ENCODE data around the gene DARS1.

Gene DARS1

DNA sequence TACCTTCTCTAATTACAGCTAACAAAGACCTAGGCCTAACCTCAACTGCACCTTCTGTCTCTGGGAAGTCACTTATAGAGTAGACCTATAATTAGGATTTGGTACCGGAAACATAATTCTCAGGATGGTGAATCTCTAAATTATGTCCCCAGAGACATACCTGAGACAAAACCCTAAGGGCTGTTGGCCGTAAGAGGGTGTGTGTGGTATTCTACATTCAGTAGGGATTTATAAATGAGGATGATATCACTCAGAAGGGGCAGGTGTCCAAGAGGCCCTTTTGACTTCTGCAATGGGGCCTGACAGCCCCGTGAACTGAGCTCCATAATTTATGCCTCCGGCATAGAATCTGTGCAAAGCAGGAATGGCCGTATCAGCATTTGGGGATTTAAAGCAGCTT is 13.5 kb upstream of the DARS1 start:
- Histone ChIP-seq H3K36me3 (ENCODE audit: control insufficient read depth in 2 of 2, insufficient read depth in 1 of 2, low read length in 2 of 2) (no peaks in the 10 kb centered on the region), H3K4me3 (ENCODE audit: low read depth, low read length) (no peak overlapping the region), H3K4me1 (ENCODE audit: control insufficient read depth, insufficient read depth, low read length) (no peaks in the 10 kb centered on the region), H3K27ac (ENCODE audit: extremely low read depth, low read depth, low read length) (no peak overlapping the region), H3K9me3 (ENCODE audit: control insufficient read depth, insufficient read depth, low read depth, low read length) (no peaks in the 10 kb centered on the region)
- CTCF ChIA-PET: interaction anchor here (3.1 kb wide), 1 partner anchor 84 kb away, joined by 15 read pairs; no protein-coding TSS in a partner anchor
- TF ChIP-seq MZF1 (tag by site-specific recombination; IDR thresholded peaks at IDR 0.05; ENCODE audit: borderline replicate concordance): no peak
- TF ChIP-seq, protein P1, sequence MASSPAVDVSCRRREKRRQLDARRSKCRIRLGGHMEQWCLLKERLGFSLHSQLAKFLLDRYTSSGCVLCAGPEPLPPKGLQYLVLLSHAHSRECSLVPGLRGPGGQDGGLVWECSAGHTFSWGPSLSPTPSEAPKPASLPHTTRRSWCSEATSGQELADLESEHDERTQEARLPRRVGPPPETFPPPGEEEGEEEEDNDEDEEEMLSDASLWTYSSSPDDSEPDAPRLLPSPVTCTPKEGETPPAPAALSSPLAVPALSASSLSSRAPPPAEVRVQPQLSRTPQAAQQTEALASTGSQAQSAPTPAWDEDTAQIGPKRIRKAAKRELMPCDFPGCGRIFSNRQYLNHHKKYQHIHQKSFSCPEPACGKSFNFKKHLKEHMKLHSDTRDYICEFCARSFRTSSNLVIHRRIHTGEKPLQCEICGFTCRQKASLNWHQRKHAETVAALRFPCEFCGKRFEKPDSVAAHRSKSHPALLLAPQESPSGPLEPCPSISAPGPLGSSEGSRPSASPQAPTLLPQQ (tag by site-specific recombination; IDR thresholded peaks at IDR 0.05): no peak
- no peak for TF ChIP-seq ZNF600 (tag by site-specific recombination; IDR thresholded peaks at IDR 0.05)
- no peak for TF ChIP-seq ZNF623 (tag by site-specific recombination; IDR thresholded peaks at IDR 0.05)
- no peak for TF ChIP-seq KLF10 (tag by site-specific recombination; IDR thresholded peaks at IDR 0.05)
- TF ChIP-seq, protein P2, sequence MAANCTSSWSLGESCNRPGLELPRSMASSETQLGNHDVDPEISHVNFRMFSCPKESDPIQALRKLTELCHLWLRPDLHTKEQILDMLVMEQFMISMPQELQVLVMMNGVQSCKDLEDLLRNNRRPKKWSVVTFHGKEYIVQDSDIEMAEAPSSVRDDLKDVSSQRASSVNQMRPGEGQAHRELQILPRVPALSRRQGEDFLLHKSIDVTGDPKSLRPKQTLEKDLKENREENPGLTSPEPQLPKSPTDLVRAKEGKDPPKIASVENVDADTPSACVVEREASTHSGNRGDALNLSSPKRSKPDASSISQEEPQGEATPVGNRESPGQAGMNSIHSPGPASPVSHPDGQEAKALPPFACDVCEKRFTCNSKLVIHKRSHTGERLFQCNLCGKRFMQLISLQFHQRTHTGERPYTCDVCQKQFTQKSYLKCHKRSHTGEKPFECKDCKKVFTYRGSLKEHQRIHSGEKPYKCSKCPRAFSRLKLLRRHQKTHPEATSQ (tag by site-specific recombination; IDR thresholded peaks at IDR 0.05): no peak
- TF ChIP-seq ZNF341 (tag by site-specific recombination; IDR thresholded peaks at IDR 0.05; ENCODE audit: low read depth): no peak
- TF ChIP-seq ZNF530 (tag by site-specific recombination; IDR thresholded peaks at IDR 0.05; ENCODE audit: low read depth): no peak
- no peak for TF ChIP-seq ZNF133 (tag by site-specific recombination; IDR thresholded peaks at IDR 0.05)
- no peak for TF ChIP-seq ZNF302 (tag by site-specific recombination; IDR thresholded peaks at IDR 0.05; ENCODE audit: low read depth)
- TF ChIP-seq ZNF701 (tag by site-specific recombination; IDR thresholded peaks at IDR 0.05): no peak
- POLR2A ChIA-PET: interaction anchor here (0.7 kb wide), 2 partner anchors 238 to 1894 kb away, joined by 3 read pairs; no protein-coding TSS in a partner anchor

DNA sequence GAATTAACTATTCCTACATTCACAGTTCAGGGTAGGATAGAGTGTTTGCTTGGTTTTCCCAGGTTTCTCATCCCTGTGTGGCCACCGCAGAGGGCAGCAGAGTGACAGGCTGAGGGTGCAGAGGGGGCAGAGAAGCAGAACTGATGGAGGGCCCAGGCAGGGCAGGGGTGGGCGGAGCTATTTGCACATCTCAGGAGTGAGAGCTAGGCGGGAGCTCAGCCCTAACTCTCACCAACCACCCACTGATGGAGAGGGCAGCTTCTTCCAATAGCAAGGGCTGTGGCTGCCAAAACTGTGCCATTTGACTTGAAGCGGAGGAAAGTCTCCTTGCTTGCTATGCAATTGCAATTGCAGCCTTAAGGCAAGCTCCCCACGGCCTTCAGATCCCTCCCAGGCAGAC is 12.0 kb upstream of the DARS1 start:
- Histone ChIP-seq H3K4me3 (ENCODE audit: low read depth, low read length) (no peak overlapping the region), H3K9me3 (ENCODE audit: control insufficient read depth, insufficient read depth, low read depth, low read length) (no peaks in the 10 kb centered on the region), H3K27ac (ENCODE audit: extremely low read depth, low read depth, low read length) (no peak overlapping the region), H3K4me1 (ENCODE audit: control insufficient read depth, insufficient read depth, low read length) (no peaks in the 10 kb centered on the region), H3K36me3 (ENCODE audit: control insufficient read depth in 2 of 2, insufficient read depth in 1 of 2, low read length in 2 of 2) (no peaks in the 10 kb centered on the region)
- POLR2A ChIA-PET: interaction anchor here (2.3 kb wide), 1 partner anchor 12 kb away, joined by 11 read pairs; the partner anchor contains the start of gene DARS1
- TF ChIP-seq ZNF701 (tag by site-specific recombination; IDR thresholded peaks at IDR 0.05) (no peak), EGR2 (tag by site-specific recombination; IDR thresholded peaks at IDR 0.05; ENCODE audit: low read depth) (peak; percentile 26; the same call in 1 of the 2 replicates), ZNF174 (tag by site-specific recombination; IDR thresholded peaks at IDR 0.05) (no peak)
- TF ChIP-seq, protein P3, sequence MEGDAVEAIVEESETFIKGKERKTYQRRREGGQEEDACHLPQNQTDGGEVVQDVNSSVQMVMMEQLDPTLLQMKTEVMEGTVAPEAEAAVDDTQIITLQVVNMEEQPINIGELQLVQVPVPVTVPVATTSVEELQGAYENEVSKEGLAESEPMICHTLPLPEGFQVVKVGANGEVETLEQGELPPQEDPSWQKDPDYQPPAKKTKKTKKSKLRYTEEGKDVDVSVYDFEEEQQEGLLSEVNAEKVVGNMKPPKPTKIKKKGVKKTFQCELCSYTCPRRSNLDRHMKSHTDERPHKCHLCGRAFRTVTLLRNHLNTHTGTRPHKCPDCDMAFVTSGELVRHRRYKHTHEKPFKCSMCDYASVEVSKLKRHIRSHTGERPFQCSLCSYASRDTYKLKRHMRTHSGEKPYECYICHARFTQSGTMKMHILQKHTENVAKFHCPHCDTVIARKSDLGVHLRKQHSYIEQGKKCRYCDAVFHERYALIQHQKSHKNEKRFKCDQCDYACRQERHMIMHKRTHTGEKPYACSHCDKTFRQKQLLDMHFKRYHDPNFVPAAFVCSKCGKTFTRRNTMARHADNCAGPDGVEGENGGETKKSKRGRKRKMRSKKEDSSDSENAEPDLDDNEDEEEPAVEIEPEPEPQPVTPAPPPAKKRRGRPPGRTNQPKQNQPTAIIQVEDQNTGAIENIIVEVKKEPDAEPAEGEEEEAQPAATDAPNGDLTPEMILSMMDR (tag by site-specific recombination; IDR thresholded peaks at IDR 0.05): peak; percentile 47; the same call in 1 of the 2 replicates
- CTCF ChIA-PET: interaction anchor here (0.6 to 3.1 kb wide), 4 partner anchors 9 to 122 kb away, joined by 3 to 15 read pairs (median 8); no protein-coding TSS in a partner anchor

DNA sequence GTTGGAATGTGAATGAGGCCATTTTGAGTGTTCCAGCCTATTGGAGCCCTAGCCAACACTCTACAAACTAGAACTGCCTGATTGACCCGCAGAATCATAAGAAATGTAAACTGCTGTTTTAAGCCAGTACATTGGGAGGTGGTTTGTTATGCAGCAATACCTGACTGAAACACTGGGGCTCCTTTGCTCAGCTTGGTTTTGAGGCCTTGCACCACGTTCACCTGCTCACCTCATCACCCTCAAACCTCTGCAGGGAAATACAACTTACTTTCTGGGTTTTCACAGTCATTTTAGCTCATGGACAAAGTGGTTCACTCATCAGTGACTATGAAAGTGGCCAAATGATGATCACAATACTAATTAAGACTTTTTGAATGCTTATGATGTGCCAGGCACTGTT is 10.9 kb upstream of the DARS1 start:
- ChIA-PET POLR2A (interaction anchor here (2.3 kb wide), 1 partner anchor 11 kb away, joined by 11 read pairs; the partner anchor contains the start of gene DARS1), CTCF (interaction anchor here (3.1 kb wide), 1 partner anchor 82 kb away, joined by 15 read pairs; no protein-coding TSS in a partner anchor)
- no peaks in the 10 kb centered on the region for H3K4me1 ChIP-seq (ENCODE audit: control insufficient read depth, insufficient read depth, low read length)
- H3K27ac ChIP-seq (ENCODE audit: extremely low read depth, low read depth, low read length): no peak overlapping the region
- no peaks in the 10 kb centered on the region for H3K36me3 ChIP-seq (ENCODE audit: control insufficient read depth in 2 of 2, insufficient read depth in 1 of 2, low read length in 2 of 2)
- H3K4me3 ChIP-seq (ENCODE audit: low read depth, low read length): no peak overlapping the region
- no peaks in the 10 kb centered on the region for H3K9me3 ChIP-seq (ENCODE audit: control insufficient read depth, insufficient read depth, low read depth, low read length)
- TF ChIP-seq YY2 (tag by site-specific recombination; IDR thresholded peaks at IDR 0.05) (no peak), ZNF433 (tag by site-specific recombination; IDR thresholded peaks at IDR 0.05; ENCODE audit: low read depth) (no peak), SP3 (tag by site-specific recombination; IDR thresholded peaks at IDR 0.05) (no peak)
- TF ChIP-seq, protein P4, sequence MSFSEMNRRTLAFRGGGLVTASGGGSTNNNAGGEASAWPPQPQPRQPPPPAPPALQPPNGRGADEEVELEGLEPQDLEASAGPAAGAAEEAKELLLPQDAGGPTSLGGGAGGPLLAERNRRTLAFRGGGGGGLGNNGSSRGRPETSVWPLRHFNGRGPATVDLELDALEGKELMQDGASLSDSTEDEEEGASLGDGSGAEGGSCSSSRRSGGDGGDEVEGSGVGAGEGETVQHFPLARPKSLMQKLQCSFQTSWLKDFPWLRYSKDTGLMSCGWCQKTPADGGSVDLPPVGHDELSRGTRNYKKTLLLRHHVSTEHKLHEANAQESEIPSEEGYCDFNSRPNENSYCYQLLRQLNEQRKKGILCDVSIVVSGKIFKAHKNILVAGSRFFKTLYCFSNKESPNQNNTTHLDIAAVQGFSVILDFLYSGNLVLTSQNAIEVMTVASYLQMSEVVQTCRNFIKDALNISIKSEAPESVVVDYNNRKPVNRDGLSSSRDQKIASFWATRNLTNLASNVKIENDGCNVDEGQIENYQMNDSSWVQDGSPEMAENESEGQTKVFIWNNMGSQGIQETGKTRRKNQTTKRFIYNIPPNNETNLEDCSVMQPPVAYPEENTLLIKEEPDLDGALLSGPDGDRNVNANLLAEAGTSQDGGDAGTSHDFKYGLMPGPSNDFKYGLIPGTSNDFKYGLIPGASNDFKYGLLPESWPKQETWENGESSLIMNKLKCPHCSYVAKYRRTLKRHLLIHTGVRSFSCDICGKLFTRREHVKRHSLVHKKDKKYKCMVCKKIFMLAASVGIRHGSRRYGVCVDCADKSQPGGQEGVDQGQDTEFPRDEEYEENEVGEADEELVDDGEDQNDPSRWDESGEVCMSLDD (tag by site-specific recombination; IDR thresholded peaks at IDR 0.05): no peak
- TF ChIP-seq, protein P5, sequence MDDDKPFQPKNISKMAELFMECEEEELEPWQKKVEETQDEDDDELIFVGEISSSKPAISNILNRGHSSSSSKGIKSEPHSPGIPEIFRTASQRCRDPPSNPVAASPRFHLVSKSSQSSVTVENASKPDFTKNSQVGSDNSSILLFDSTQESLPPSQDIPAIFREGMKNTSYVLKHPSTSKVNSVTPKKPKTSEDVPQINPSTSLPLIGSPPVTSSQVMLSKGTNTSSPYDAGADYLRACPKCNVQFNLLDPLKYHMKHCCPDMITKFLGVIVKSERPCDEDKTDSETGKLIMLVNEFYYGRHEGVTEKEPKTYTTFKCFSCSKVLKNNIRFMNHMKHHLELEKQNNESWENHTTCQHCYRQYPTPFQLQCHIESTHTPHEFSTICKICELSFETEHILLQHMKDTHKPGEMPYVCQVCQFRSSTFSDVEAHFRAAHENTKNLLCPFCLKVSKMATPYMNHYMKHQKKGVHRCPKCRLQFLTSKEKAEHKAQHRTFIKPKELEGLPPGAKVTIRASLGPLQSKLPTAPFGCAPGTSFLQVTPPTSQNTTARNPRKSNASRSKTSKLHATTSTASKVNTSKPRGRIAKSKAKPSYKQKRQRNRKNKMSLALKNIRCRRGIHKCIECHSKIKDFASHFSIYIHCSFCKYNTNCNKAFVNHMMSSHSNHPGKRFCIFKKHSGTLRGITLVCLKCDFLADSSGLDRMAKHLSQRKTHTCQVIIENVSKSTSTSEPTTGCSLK (tag by site-specific recombination; IDR thresholded peaks at IDR 0.05): no peak
- TF ChIP-seq, protein P3 (tag by site-specific recombination; IDR thresholded peaks at IDR 0.05): no peak

Data from HEK293 (cell line).